Panc1 (cell line): ENCODE data around the gene GPR173. TPM values are rescaled to one million over a fixed set of nuclear protein-coding genes. Genes with fewer than 3 reads are reported as not detected.

ENCODE experiments used
- ATAC-seq: fragments of 200-7000 bp; cut with Tn5 transposase; 2 replicates; pipeline ENCODE4 v1.9.1; 2020; ENCODE audit warnings: mild to moderate bottlenecking, moderate library complexity
- BruUV-seq: library from RNA; stranded (reverse); fragments of 400-500 nt; replicated peaks from 2 replicates; lab custom pipeline; 2021; lab: Mats Ljungman, UMichigan
- CTCF ChIA-PET: fragments of 300-600 bp; sonication (Branson Sonifier 250); formaldehyde crosslinking; loops from one replicate; lab custom pipeline; 2022; ENCODE audit warnings: antibody characterized with exemption; lab: Charles Lee
- POLR2A ChIA-PET: fragments of 300-600 bp; sonication (Branson Sonifier 250); formaldehyde crosslinking; loops from one replicate; lab custom pipeline; 2022; ENCODE audit warnings: antibody characterized with exemption; lab: Charles Lee
- DNase-seq: peaks from one replicate; pipeline ENCODE4 v3.0.0-alpha.2; 2010; ENCODE audit warnings: low read depth, low spot score
- H3K27ac ChIP-seq: 2 replicates; pipeline ENCODE4 v1.5.1; 2011; ENCODE audit warnings: mild to moderate bottlenecking, low read length, inconsistent platforms
- H3K27me3 ChIP-seq: fragments of 200-500 bp; sonication (Bioruptor generic); 2 replicates; pipeline ENCODE4 v1.6.0; 2014; ENCODE audit warnings: low read length, inconsistent platforms; ENCODE audit not compliant: control insufficient read depth, insufficient read depth
- H3K36me3 ChIP-seq: fragments of 200-500 bp; sonication (Bioruptor generic); 2 replicates; pipeline ENCODE4 v1.5.1; 2014; ENCODE audit warnings: inconsistent platforms, mild to moderate bottlenecking, low read length, moderate library complexity; ENCODE audit not compliant: control insufficient read depth, insufficient read depth
- H3K4me1 ChIP-seq: 2 replicates; pipeline ENCODE4 v1.5.1; 2011; ENCODE audit warnings: inconsistent platforms, mild to moderate bottlenecking, low read length, moderate library complexity; ENCODE audit not compliant: control insufficient read depth, insufficient read depth
- H3K4me3 ChIP-seq, 2 experiments: 2 replicates each; pipeline ENCODE4 v1.5.1; 2011 to 2012; ENCODE audit warnings: low read depth in 2 of 2, low read length in 2 of 2, mild to moderate bottlenecking in 2 of 2, inconsistent platforms in 1 of 2, moderate library complexity in 1 of 2
- H3K9me3 ChIP-seq: fragments of 200-500 bp; sonication (Bioruptor generic); 2 replicates; pipeline ENCODE4 v1.5.1; 2014; ENCODE audit warnings: low read depth, mild to moderate bottlenecking, inconsistent platforms, low read length, moderate library complexity; ENCODE audit not compliant: control insufficient read depth, insufficient read depth
- CTCF ChIP-seq: fragments of 450-650 bp; IDR thresholded peaks from 2 replicates; pipeline ENCODE4 v1.5.1; 2017; ENCODE audit warnings: mild to moderate bottlenecking
- POLR2AphosphoS5 ChIP-seq: IDR thresholded peaks from 2 replicates; pipeline ENCODE4 v1.6.1; 2012; ENCODE audit warnings: mild to moderate bottlenecking, low read depth, low read length, moderate library complexity
- REST ChIP-seq, 2 experiments: IDR thresholded peaks; 2 replicates each; pipeline ENCODE4 v1.6.1; 2011 to 2012; ENCODE audit warnings: low read depth in 2 of 2, control low read depth in 1 of 2, low read length in 1 of 2, mild to moderate bottlenecking in 1 of 2, moderate library complexity in 1 of 2; ENCODE audit not compliant: insufficient read depth in 1 of 2
- SIN3A ChIP-seq: IDR thresholded peaks from 2 replicates; pipeline ENCODE4 v1.6.1; 2012; ENCODE audit warnings: low read depth, mild to moderate bottlenecking, low read length, moderate library complexity, borderline replicate concordance; ENCODE audit not compliant: insufficient read depth
- TCF7L2 ChIP-seq: IDR thresholded peaks from 2 replicates; pipeline ENCODE4 v1.6.1; 2011; ENCODE audit warnings: mild to moderate bottlenecking, low read depth, low read length, inconsistent platforms
- in situ Hi-C: cut with HindIII; loops from 2 replicates; pipeline ENCODE4 v1.10.0; 2016; ENCODE audit warnings: low sequenced_read_pairs, low pct_unique_long_range_greater_than_20kb
- intact Hi-C: fragments of 100-400 bp; cut with micrococcal nuclease; formaldehyde crosslinking; loops from one replicate; pipeline ENCODE4 v1.10.0; 2022; ENCODE audit not compliant: unreplicated experiment
- total RNA-seq: library from RNA; stranded (reverse); gene quantifications from one replicate; pipeline ENCODE4 v1.2.1, GENCODE V29; 2021; ENCODE audit not compliant: unreplicated experiment

The GPR173 gene
- total RNA-seq, 1 experiment from 2014 or later, result 0.13 TPM

GRCh38 chrX:53013291-53013690 is 35.3 kb upstream of the GPR173 start:
- Histone ChIP-seq H3K27me3 (peaks cover 2% of the 10 kb centered on the region; the same call in 1 of the 2 replicates), H3K9me3 (no peaks in the 10 kb centered on the region), H3K4me1 (no peaks in the 10 kb centered on the region), H3K27ac (no peak overlapping the region), H3K4me3 (no peak overlapping the region), H3K36me3 (no peaks in the 10 kb centered on the region)
- POLR2A ChIA-PET, result no interaction called here
- CTCF ChIA-PET, result no interaction called here
- no peak for TF ChIP-seq REST (IDR thresholded peaks at IDR 0.05; ENCODE audit: insufficient read depth in 1 of 2, low read depth in 2 of 2, low read length in 1 of 2)
- no peak for TF ChIP-seq SIN3A
- no peak for TF ChIP-seq CTCF
- TF ChIP-seq TCF7L2, result no peak
- no peak for TF ChIP-seq POLR2AphosphoS5
- DNase-seq (no peak), ATAC-seq (no peak)
- in situ Hi-C loops (no loop called here), intact Hi-C loops (no loop called here)
- no TSS peak for BruUV-seq

- ATAC-seq, result no peak
- POLR2A ChIA-PET, result no interaction called here
- H3K4me1 ChIP-seq, result no peaks in the 10 kb centered on the region; the same call in 1 of the 2 replicates
- CTCF ChIA-PET, result no interaction called here
- no peak overlapping the region for H3K27ac ChIP-seq
- no peak overlapping the region for H3K4me3 ChIP-seq
- BruUV-seq, result no TSS peak
- H3K27me3 ChIP-seq, result peaks cover 5% of the 10 kb centered on the region; the same call in 1 of the 2 replicates
- in situ Hi-C loops, result no loop called here
- intact Hi-C loops, result no loop called here
- H3K36me3 ChIP-seq, result no peaks in the 10 kb centered on the region
- no peaks in the 10 kb centered on the region for H3K9me3 ChIP-seq
- no peak for DNase-seq
- TF ChIP-seq TCF7L2 (no peak), POLR2AphosphoS5 (no peak), CTCF (peak; percentile 22), REST (IDR thresholded peaks at IDR 0.05; ENCODE audit: insufficient read depth in 1 of 2, low read depth in 2 of 2, low read length in 1 of 2) (no peak)
Observed at GRCh38 chrX:53018627-53019026, 30.0 kb upstream of the GPR173 start.
